Activated CD8-positive, alpha-beta T cell treated with anti-CD3 and anti-CD28 coated beads, Interleukin-2, amount 10 ng/mL, durations not matched to agents 7 days and 5 days (primary cell): ENCODE results near the gene CYREN. TPM values are rescaled to one million over a fixed set of nuclear protein-coding genes. Genes with fewer than 3 reads are reported as not detected.
A peak's percentile ranks its signal among the peaks of the same experiment; 100 is the strongest.

Source experiments
- ATAC-seq: fragments of 150-1000 bp; cut with Tn5 transposase; one replicate; pipeline ENCODE4 v1.10.0; 2021; ENCODE audit warnings: moderate library complexity
- CTCF ChIA-PET: fragments of 350-600 bp; sonication (Branson Sonifier 250); formaldehyde crosslinking; loops from one replicate; lab custom pipeline; 2021; ENCODE audit warnings: antibody characterized with exemption; lab: Charles Lee
- POLR2A ChIA-PET: fragments of 350-600 bp; sonication (Branson Sonifier 250); formaldehyde crosslinking; loops from one replicate; lab custom pipeline; 2021; ENCODE audit warnings: antibody characterized with exemption; lab: Charles Lee
- DNase-seq: peaks from one replicate; pipeline ENCODE4 v3.0.0-alpha.2; 2020
- H3K27ac Mint-ChIP-seq: one replicate; pipeline ENCODE4 v1.8.0; 2021; ENCODE audit warnings: mild to moderate bottlenecking, mixed read lengths
- H3K27me3 Mint-ChIP-seq: one replicate; pipeline ENCODE4 v1.8.0; 2021; ENCODE audit warnings: low read depth, mixed read lengths
- H3K36me3 Mint-ChIP-seq: one replicate; pipeline ENCODE4 v1.8.0; 2021; ENCODE audit warnings: low read depth, mixed read lengths
- H3K4me1 Mint-ChIP-seq: one replicate; pipeline ENCODE4 v1.8.0; 2021; ENCODE audit warnings: low read depth, mixed read lengths
- H3K4me3 Mint-ChIP-seq: one replicate; pipeline ENCODE4 v1.8.0; 2021; ENCODE audit warnings: mild to moderate bottlenecking, mixed read lengths
- H3K9me3 Mint-ChIP-seq: one replicate; pipeline ENCODE4 v1.8.0; 2022; ENCODE audit warnings: mixed read lengths; ENCODE audit not compliant: insufficient read depth
- total RNA-seq, 2 experiments: library from RNA; stranded (reverse); gene quantifications; one replicate each; pipeline ENCODE4 v1.2.3, GENCODE V29; 2021

The CYREN gene
- total RNA-seq, 2 experiments from 2014 or later = 35.2 to 36.9 TPM

GRCh38 chr7:135166338-135166990, 4.0 kb downstream of the CYREN start:
- peaks cover 50% of the 10 kb centered on the region for H3K4me1 Mint-ChIP-seq
- ChIA-PET CTCF (interaction anchor here (3.2 to 8.7 kb wide), 3 partner anchors 7 to 180 kb away, joined by 17 to 98 read pairs (median 45); partner anchors contain the start of genes AGBL3 and TMEM140), POLR2A (interaction anchor here (0.8 to 3.2 kb wide), 2 partner anchors 17 to 18 kb away, joined by 4 to 23 read pairs; partner anchors contain the start of gene TMEM140)
- H3K27me3 Mint-ChIP-seq = no peaks in the 10 kb centered on the region
- no peak overlapping the region for H3K4me3 Mint-ChIP-seq
- peak overlapping the region; percentile 34 for H3K27ac Mint-ChIP-seq
- ATAC-seq (no peak), DNase-seq (no peak)
- H3K36me3 Mint-ChIP-seq = peaks cover 73% of the 10 kb centered on the region
- H3K9me3 Mint-ChIP-seq = peaks cover 14% of the 10 kb centered on the region

GRCh38 chr7:135165862-135166261, 4.6 kb downstream of the CYREN start:
- no peak for ATAC-seq
- Mint-ChIP-seq H3K4me3 (no peak overlapping the region), H3K27me3 (no peaks in the 10 kb centered on the region), H3K4me1 (peaks cover 51% of the 10 kb centered on the region), H3K36me3 (peaks cover 79% of the 10 kb centered on the region), H3K27ac (peak overlapping the region; percentile 18), H3K9me3 (peaks cover 16% of the 10 kb centered on the region)
- ChIA-PET POLR2A (interaction anchor here (3.2 kb wide), 1 partner anchor 18 kb away, joined by 23 read pairs; the partner anchor contains the start of gene TMEM140), CTCF (interaction anchor here (3.2 to 8.7 kb wide), 2 partner anchors 17 to 180 kb away, joined by 17 to 98 read pairs; partner anchors contain the start of genes AGBL3 and TMEM140)
- DNase-seq = no peak

GRCh38 chr7:135164357-135165061, 6.0 kb downstream of the CYREN start:
- peak overlapping the region; percentile 32 for H3K27ac Mint-ChIP-seq
- DNase-seq = no peak
- CTCF ChIA-PET = interaction anchor here (3.2 to 8.7 kb wide), 2 partner anchors 16 to 178 kb away, joined by 17 to 98 read pairs; partner anchors contain the start of genes AGBL3 and TMEM140
- H3K9me3 Mint-ChIP-seq = peaks cover 16% of the 10 kb centered on the region
- ATAC-seq = no peak
- peaks cover 86% of the 10 kb centered on the region for H3K36me3 Mint-ChIP-seq
- no peaks in the 10 kb centered on the region for H3K27me3 Mint-ChIP-seq
- POLR2A ChIA-PET = interaction anchor here (0.6 to 3.2 kb wide), 4 partner anchors 13 to 1225 kb away, joined by 3 to 23 read pairs (median 4); partner anchors contain the start of genes TMEM140 and WDR91
- peaks cover 58% of the 10 kb centered on the region for H3K4me1 Mint-ChIP-seq
- H3K4me3 Mint-ChIP-seq = no peak overlapping the region

GRCh38 chr7:135162382-135163001, 8.0 kb downstream of the CYREN start:
- ATAC-seq (no peak), DNase-seq (no peak)
- peaks cover 16% of the 10 kb centered on the region for H3K9me3 Mint-ChIP-seq
- no peak overlapping the region for H3K27ac Mint-ChIP-seq
- no peaks in the 10 kb centered on the region for H3K27me3 Mint-ChIP-seq
- ChIA-PET POLR2A (interaction anchor here (0.7 to 1.0 kb wide), 2 partner anchors 15 to 175 kb away, joined by 3 read pairs; partner anchors contain the start of gene TMEM140), CTCF (interaction anchor here (1.0 to 6.7 kb wide), 2 partner anchors 7 to 15 kb away, joined by 3 to 45 read pairs; partner anchors contain the start of genes CYREN and TMEM140)
- peaks cover 45% of the 10 kb centered on the region for H3K4me1 Mint-ChIP-seq
- H3K36me3 Mint-ChIP-seq = peaks cover 89% of the 10 kb centered on the region
- H3K4me3 Mint-ChIP-seq = no peak overlapping the region

GRCh38 chr7:135161669-135162068, 8.8 kb downstream of the CYREN start:
- peaks cover 38% of the 10 kb centered on the region for H3K4me1 Mint-ChIP-seq
- POLR2A ChIA-PET = interaction anchor here (0.7 to 2.4 kb wide), 3 partner anchors 14 to 174 kb away, joined by 3 to 7 read pairs (median 3); partner anchors contain the start of gene TMEM140
- no peaks in the 10 kb centered on the region for H3K27me3 Mint-ChIP-seq
- peak overlapping the region; percentile 63 for H3K27ac Mint-ChIP-seq
- H3K36me3 Mint-ChIP-seq = peaks cover 89% of the 10 kb centered on the region
- ATAC-seq (peak; percentile 18), DNase-seq (no peak)
- H3K9me3 Mint-ChIP-seq = peaks cover 22% of the 10 kb centered on the region
- no peak overlapping the region for H3K4me3 Mint-ChIP-seq
- CTCF ChIA-PET = interaction anchor here (1.3 to 6.7 kb wide), 2 partner anchors 8 to 14 kb away, joined by 6 to 45 read pairs; partner anchors contain the start of genes CYREN and TMEM140

GRCh38 chr7:135160858-135161653, 9.5 kb downstream of the CYREN start:
- peak overlapping the region; percentile 63 for H3K27ac Mint-ChIP-seq
- POLR2A ChIA-PET = interaction anchor here (1.5 to 2.4 kb wide), 3 partner anchors 8 to 13 kb away, joined by 4 to 10 read pairs (median 7); partner anchors contain the start of gene TMEM140
- H3K36me3 Mint-ChIP-seq = peaks cover 89% of the 10 kb centered on the region
- H3K4me1 Mint-ChIP-seq = peaks cover 33% of the 10 kb centered on the region
- H3K4me3 Mint-ChIP-seq = no peak overlapping the region
- CTCF ChIA-PET = interaction anchor here (1.3 to 6.7 kb wide), 4 partner anchors 8 to 175 kb away, joined by 5 to 45 read pairs (median 7); partner anchors contain the start of genes AGBL3, CYREN and TMEM140
- no peak for ATAC-seq
- no peak for DNase-seq
- H3K9me3 Mint-ChIP-seq = peaks cover 28% of the 10 kb centered on the region
- no peaks in the 10 kb centered on the region for H3K27me3 Mint-ChIP-seq

GRCh38 chr7:135160098-135160857, 10.2 kb downstream of the CYREN start:
- peak overlapping the region; percentile 53 for H3K27ac Mint-ChIP-seq
- H3K9me3 Mint-ChIP-seq = peaks cover 36% of the 10 kb centered on the region
- H3K4me1 Mint-ChIP-seq = peaks cover 29% of the 10 kb centered on the region
- DNase-seq = no peak
- peak; percentile 18 for ATAC-seq
- no peak overlapping the region for H3K4me3 Mint-ChIP-seq
- ChIA-PET POLR2A (interaction anchor here (1.5 to 2.4 kb wide), 3 partner anchors 9 to 12 kb away, joined by 4 to 10 read pairs (median 7); partner anchors contain the start of gene TMEM140), CTCF (interaction anchor here (1.1 to 6.7 kb wide), 5 partner anchors 9 to 174 kb away, joined by 3 to 45 read pairs (median 6); partner anchors contain the start of genes AGBL3, CYREN and TMEM140)
- H3K27me3 Mint-ChIP-seq = no peaks in the 10 kb centered on the region
- H3K36me3 Mint-ChIP-seq = peaks cover 89% of the 10 kb centered on the region

- POLR2A ChIA-PET = interaction anchor here (1.5 to 2.4 kb wide), 3 partner anchors 10 to 12 kb away, joined by 4 to 10 read pairs (median 7); partner anchors contain the start of gene TMEM140
- DNase-seq (no peak), ATAC-seq (no peak)
- no peak overlapping the region for H3K27ac Mint-ChIP-seq
- no peaks in the 10 kb centered on the region for H3K27me3 Mint-ChIP-seq
- peaks cover 29% of the 10 kb centered on the region for H3K4me1 Mint-ChIP-seq
- CTCF ChIA-PET = interaction anchor here (1.1 to 6.7 kb wide), 4 partner anchors 9 to 173 kb away, joined by 3 to 45 read pairs (median 6); partner anchors contain the start of genes AGBL3, CYREN and TMEM140
- H3K36me3 Mint-ChIP-seq = peaks cover 90% of the 10 kb centered on the region
- peaks cover 43% of the 10 kb centered on the region for H3K9me3 Mint-ChIP-seq
- no peak overlapping the region for H3K4me3 Mint-ChIP-seq
These were observed 11.0 kb downstream of the CYREN start for GRCh38 chr7:135159359-135160085.

GRCh38 chr7:135158874-135159273, 11.6 kb downstream of the CYREN start:
- ATAC-seq (no peak), DNase-seq (no peak)
- ChIA-PET POLR2A (interaction anchor here (0.6 to 0.8 kb wide), 2 partner anchors 9 to 11 kb away, joined by 3 to 6 read pairs; partner anchors contain the start of gene TMEM140), CTCF (interaction anchor here (1.1 to 6.7 kb wide), 2 partner anchors 10 to 11 kb away, joined by 3 to 45 read pairs; partner anchors contain the start of genes CYREN and TMEM140)
- H3K4me3 Mint-ChIP-seq = no peak overlapping the region
- peaks cover 29% of the 10 kb centered on the region for H3K4me1 Mint-ChIP-seq
- H3K36me3 Mint-ChIP-seq = peaks cover 90% of the 10 kb centered on the region
- no peaks in the 10 kb centered on the region for H3K27me3 Mint-ChIP-seq
- H3K9me3 Mint-ChIP-seq = peaks cover 50% of the 10 kb centered on the region
- H3K27ac Mint-ChIP-seq = no peak overlapping the region
